AG04450 (cell line): ENCODE data around the gene SIAH3. TPM values are rescaled to one million over a fixed set of nuclear protein-coding genes. Genes with fewer than 3 reads are reported as not detected.

ENCODE experiments used
- CTCF ChIA-PET: fragments of 300-600, 350-600 bp; formaldehyde crosslinking; extraction: SDS; loops from one replicate; lab custom pipeline; 2022; ENCODE audit warnings: antibody characterized with exemption, inconsistent platforms; lab: Charles Lee
- POLR2A ChIA-PET: fragments of 350-600 bp; formaldehyde crosslinking; extraction: SDS; loops from one replicate; lab custom pipeline; 2021; ENCODE audit warnings: antibody characterized with exemption, inconsistent platforms; lab: Yijun Ruan, JAX
- DNase-seq: peaks from one replicate; pipeline ENCODE4 v3.0.0-alpha.2; 2011; ENCODE audit warnings: low read depth, low spot score
- H3K27ac ChIP-seq: one replicate; pipeline ENCODE4 v1.5.1; 2012; ENCODE audit warnings: low read depth, low read length, control low read depth
- H3K27me3 ChIP-seq: one replicate; pipeline ENCODE4 v1.6.0; 2012; ENCODE audit warnings: low read length; ENCODE audit not compliant: control insufficient read depth, insufficient read depth
- H3K4me3 ChIP-seq: 2 replicates; pipeline ENCODE4 v1.5.1; 2011; ENCODE audit warnings: mild to moderate bottlenecking, low read depth, low read length, control low read depth
- H3K9me3 ChIP-seq: 2 replicates; pipeline ENCODE4 v1.5.1; 2012; ENCODE audit warnings: low read length; ENCODE audit not compliant: control insufficient read depth, insufficient read depth
- CTCF ChIP-seq: IDR thresholded peaks from 2 replicates; pipeline ENCODE4 v1.5.1; 2011; ENCODE audit warnings: low read depth, low read length, control low read depth, inconsistent platforms
- polyA plus RNA-seq: library from polyadenylated mRNA; depleted of rRNA; stranded (reverse); fragments of >200 nt; gene quantifications from 2 replicates; pipeline ENCODE4 v1.2.3, GENCODE V29; 2011

SIAH3 gene
- polyA plus RNA-seq, 1 experiment = not detected

- POLR2A ChIA-PET = no interaction called here
- no peak overlapping the region for H3K27ac ChIP-seq
- CTCF ChIA-PET = no interaction called here
- TF ChIP-seq CTCF = no peak
- peaks cover 19% of the 10 kb centered on the region for H3K27me3 ChIP-seq
- H3K4me3 ChIP-seq = no peak overlapping the region
- no peaks in the 10 kb centered on the region for H3K9me3 ChIP-seq
- DNase-seq = no peak
Measured at GRCh38 chr13:45892513-45892912, 41.0 kb upstream of the SIAH3 start.

- DNase-seq = no peak
- TF ChIP-seq CTCF = no peak
- peaks cover 3% of the 10 kb centered on the region for H3K27me3 ChIP-seq
- CTCF ChIA-PET = no interaction called here
- H3K27ac ChIP-seq = no peak overlapping the region
- POLR2A ChIA-PET = no interaction called here
- H3K9me3 ChIP-seq = no peaks in the 10 kb centered on the region
- no peak overlapping the region for H3K4me3 ChIP-seq
Measured at GRCh38 chr13:45889590-45890243, 38.2 kb upstream of the SIAH3 start.

- Histone ChIP-seq H3K9me3 (no peaks in the 10 kb centered on the region), H3K27me3 (peaks cover 6% of the 10 kb centered on the region), H3K27ac (no peak overlapping the region), H3K4me3 (no peak overlapping the region)
- ChIA-PET POLR2A (no interaction called here), CTCF (no interaction called here)
- no peak for DNase-seq
- TF ChIP-seq CTCF = no peak
Measured at GRCh38 chr13:45886466-45886865, 34.9 kb upstream of the SIAH3 start.

- peaks cover 6% of the 10 kb centered on the region for H3K27me3 ChIP-seq
- CTCF ChIA-PET = no interaction called here
- no peak overlapping the region for H3K27ac ChIP-seq
- POLR2A ChIA-PET = no interaction called here
- H3K4me3 ChIP-seq = no peak overlapping the region
- TF ChIP-seq CTCF = no peak
- no peaks in the 10 kb centered on the region for H3K9me3 ChIP-seq
- DNase-seq = no peak
Measured at GRCh38 chr13:45885194-45885593, 33.6 kb upstream of the SIAH3 start.

- POLR2A ChIA-PET = no interaction called here
Measured at GRCh38 chr13:45882626-45883025, 31.1 kb upstream of the SIAH3 start.

More at GRCh38 chr13:45882626-45883025, 31.1 kb upstream of the SIAH3 start:
- H3K27ac ChIP-seq = no peak overlapping the region
- no peaks in the 10 kb centered on the region for H3K9me3 ChIP-seq
- DNase-seq = no peak
- no peak overlapping the region for H3K4me3 ChIP-seq
- TF ChIP-seq CTCF = no peak
- H3K27me3 ChIP-seq = peaks cover 5% of the 10 kb centered on the region
- CTCF ChIA-PET = no interaction called here
